NCI-H526 (cell line): ENCODE measurements around the gene HIVEP2.

Source experiments
- DNase-seq, 2 experiments: peaks; one replicate each; lab custom pipeline; 2025; lab: John Stamatoyannopoulos, UW

Gene HIVEP2

DNA sequence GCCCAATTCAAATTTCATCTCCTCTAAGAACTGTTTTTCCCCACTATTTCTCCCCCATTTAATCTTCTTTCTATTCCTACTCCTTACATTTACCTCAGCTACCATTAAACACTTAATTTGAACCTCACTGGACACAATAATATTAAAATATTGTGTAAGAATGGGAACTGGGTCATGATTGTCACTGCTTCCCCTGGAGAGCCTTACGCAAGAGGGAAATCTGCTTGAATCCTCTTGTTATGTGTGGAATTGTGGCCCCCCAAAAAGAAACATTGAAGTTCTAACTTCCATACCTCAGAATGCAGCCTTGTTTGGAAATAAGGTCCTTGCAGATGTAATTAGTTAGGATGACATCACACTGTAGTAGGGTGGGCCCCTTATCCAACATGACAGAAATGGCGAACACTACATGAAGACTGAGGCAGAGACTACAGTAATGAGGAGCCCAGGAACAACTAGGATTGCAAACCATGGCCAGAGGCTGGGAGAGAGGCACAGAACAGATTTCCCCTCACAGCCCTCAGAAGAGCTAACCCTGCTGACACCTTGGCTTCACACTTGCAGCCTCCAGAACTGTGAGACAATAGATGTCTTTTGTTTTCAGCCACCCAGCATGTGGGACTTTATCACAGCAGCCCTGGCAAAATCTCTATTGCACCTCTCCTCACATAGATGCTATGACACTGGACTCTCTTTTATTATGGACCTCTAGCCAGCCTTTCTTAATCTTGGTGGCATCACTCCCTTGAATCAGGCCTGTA, 29.9 kb downstream of the HIVEP2 start:
- no peak for DNase-seq

DNA sequence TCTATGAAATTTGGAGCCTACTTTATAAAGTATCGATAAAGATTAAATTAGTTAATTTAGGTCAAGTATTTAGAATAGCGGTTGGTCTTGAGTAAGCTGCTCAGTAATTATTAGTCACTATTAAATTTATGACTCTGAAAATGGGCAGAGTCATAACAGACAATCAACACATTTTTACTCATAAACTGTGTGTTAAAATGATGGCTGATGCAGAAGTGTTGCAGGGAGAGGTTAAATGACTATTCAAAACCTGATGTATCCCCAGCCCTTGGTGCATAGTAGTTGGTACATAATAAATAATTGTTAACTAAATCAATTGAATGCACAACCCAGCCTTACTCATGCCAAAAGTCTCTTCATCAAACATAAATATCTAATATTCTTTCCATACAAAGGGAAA, 30.6 kb downstream of the HIVEP2 start:
- no peak for DNase-seq

DNA sequence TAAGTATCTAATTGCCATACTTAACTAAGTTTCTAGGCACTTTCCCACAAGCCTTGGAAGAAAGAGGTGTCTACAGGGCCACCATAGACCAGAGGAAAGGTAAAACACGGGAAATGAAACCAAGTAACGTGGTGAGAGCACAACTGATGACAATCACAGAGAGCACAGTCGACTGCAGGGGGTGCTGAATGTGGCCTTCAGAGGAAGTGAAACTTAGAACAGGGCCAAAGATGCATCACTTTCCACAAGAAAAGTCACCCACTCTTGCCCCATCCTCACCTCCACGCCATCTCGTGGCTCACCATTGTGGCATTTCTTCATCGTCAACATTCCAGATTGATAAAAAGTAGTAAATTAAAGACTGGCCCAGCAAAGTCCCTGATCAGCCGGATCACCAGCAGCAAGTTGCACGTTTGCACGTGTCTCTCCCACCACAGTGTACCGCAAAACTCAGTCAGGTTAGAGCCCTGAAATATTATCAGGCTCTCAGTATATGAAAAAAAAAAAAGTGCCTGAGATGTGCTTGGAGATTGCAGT, 31.4 kb downstream of the HIVEP2 start:
- DNase-seq: no peak

DNA sequence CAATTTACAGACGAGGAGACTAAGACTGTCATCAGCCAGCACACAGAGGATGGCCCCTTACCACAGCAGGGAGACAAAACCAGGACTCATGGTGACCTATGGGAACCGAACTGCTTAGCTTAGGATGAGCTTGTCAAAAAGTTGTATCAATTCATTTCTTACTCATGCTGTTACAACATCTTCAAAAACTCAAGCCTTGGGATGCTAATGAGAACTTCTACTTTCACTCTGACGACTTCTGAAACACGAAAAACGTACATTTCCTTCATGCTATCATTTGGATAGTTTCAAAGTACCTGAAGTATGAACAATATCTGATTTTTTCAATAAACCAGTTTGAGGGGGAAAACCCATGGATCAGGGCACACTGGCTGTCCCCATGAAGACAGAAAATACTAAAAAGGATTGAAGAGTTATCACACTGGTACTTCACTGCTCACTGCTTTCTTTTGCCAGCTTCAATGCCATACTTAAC, 31.9 kb downstream of the HIVEP2 start:
- no peak for DNase-seq

DNA sequence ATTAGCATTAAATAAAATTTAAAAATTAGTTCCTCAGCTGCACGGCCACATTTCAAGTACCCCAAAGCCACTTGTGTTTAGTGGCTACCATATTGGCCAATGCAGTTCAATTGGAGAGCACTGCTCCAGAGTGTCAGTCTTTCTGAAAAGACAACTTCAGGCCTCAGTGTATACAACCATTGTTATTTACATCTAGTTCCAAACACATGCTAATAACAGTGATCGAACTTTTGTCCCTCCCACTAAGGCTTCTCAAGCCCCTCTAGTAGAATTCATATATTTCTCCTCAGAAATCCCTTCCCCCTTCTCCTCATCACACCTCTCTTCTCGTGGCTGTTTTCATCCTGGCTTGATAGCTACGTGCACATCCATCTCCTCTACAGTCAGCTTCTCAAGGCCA, 32.9 kb downstream of the HIVEP2 start:
- no peak for DNase-seq

DNA sequence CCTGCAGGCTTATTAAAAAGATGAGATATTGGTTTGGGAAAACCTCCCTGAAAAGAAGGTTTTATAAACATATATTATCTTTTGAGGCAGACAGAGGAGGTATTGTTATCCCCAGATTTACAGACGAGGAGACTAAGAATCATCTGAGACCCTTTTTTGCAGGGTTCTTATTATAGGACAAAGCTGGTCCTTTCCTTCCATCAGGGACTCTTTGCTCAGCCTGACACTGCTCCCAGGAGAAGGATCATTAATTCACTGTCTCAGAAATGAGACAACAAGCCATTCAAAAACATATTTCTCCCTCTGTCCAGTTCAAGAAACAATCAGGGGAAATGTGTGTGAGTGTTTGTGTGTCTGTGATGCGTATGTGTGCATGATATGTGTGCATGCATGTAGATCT, 33.5 kb downstream of the HIVEP2 start:
- DNase-seq: no peak

DNA sequence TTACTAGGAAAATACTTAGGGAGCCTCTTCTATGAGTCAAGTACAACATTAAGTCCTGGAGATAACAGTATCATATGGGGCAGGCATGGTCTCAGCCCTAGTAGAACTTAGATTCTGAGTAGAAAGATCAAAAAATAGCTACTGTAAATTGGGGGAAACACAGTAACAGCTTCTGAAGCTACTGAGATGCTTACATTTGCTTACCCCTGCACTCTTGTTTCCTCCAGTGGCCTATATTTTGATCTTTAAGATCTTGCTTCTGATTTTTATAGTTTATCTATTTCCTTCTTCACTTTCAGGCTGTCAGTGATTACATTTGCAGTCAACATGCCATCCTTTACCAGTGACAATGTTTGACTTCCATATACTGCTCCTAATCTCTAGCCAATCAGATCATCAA, 35.3 kb downstream of the HIVEP2 start:
- no peak for DNase-seq

DNA sequence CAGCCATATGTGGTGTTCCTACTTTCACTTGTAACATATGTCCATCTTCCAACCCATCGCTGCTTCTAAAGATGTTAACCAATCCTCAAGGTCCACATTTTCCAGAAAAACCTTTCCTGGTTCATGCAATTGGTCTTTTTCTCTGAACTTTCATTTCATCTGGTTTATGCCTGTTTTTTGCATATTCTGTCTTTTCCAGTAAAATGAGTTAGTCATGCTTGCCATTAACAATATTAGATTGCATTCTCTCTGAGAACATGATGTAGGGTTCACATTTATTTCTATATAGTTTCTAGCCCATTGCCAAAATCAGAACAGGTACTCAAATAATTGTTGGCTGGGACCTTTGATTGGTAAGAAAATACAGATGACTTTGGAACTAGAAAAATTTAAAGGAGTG, 36.7 kb downstream of the HIVEP2 start:
- no peak for DNase-seq

DNA sequence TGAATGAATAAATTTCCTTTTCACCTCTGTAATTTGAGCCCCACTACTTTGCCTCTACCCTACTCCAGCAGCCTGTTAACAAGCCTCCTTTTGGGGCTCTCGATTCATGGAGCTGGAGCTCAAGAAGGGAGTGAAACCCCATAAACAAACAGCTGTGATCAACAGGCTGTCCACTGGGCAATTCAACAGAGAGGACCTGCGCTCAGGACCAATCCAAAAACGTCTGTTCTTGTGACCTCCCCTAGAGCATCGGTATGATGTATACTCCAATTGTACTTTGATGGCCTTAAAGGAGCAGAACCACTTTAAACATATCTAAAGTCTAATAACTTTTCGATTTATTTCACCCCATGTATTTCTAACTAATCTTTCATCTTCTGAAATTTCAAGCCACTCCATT, 37.4 kb downstream of the HIVEP2 start:
- DNase-seq: no peak

DNA sequence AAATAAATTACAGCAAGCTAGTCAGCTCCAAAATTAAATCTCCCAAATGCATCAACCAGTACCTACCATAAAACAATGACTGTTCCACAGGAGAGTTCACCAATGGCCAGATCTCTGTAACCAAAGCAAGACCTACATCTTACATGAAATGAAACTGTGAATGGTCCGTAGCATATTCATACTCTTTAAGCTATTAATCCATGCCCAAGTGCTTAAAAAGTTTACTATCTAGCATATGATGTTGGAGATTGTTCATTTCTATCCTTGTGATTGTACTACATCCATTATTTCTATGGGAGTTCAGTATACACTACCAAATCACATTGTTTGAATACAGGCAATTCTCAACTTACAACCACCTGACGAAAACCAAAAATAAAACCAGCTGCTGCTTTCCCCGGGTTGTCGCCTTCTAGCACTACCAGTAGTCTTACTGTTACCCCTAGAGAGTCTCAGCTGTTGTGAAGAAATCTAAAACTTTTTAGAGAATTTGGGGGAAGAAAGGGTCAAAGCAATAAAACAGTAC, 38.0 kb downstream of the HIVEP2 start:
- no peak for DNase-seq

DNA sequence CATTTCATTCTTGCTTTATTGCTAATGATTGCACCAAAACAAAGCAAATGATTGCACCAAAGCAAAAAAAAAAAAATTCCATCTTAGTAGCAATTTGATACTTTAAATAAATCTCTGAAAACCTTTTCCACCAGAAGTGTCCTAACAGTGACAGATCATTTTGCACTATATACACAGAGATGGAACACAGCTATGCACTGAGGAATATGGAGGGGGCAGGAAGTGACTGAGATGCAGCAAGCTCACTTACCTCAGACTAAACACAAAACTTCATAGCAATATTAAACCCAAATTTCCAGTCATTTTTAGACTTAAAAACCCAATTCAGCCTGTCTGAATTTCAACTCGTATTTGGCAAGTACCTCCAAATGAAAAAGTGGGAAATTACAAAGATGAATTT, 41.2 kb downstream of the HIVEP2 start:
- no peak for DNase-seq

DNA sequence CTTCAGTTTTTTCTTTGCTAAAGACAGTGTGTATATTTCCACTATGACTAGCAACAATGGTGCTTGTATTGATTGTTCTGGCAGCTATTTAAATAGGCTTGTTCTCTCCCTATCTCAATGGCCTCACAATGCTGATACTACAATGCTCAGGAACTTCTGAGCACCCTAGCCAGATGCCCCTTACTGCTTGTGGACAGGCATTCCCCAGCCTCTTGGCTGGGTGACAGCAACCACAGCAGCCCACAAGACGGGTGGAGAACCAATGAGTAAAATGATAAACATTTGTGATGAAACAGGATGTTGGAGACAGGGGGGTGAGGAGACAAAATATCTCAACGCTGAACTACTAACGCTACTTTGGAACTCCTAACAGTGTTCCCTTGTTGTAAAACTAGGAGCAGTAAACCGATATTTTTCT, 42.3 kb downstream of the HIVEP2 start:
- DNase-seq: no peak

DNA sequence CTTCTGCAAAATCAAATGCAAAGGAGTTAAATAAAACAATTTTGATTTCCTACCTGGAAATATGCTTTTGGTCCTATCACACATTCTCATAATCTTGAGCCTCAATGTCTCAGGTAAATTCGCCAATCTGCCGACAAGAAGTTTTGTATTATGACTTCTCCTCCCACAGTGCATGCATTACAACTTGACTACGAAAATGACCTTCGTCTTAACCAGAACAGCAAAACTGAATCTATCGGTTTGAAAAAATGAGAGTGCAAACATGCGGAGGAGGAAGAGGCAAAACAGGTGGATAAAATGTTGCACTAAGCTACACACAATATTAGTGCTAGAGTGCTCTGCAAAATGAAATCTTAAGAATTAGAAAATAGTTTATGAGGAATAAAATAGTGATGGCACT, 43.4 kb downstream of the HIVEP2 start:
- no peak for DNase-seq

DNA sequence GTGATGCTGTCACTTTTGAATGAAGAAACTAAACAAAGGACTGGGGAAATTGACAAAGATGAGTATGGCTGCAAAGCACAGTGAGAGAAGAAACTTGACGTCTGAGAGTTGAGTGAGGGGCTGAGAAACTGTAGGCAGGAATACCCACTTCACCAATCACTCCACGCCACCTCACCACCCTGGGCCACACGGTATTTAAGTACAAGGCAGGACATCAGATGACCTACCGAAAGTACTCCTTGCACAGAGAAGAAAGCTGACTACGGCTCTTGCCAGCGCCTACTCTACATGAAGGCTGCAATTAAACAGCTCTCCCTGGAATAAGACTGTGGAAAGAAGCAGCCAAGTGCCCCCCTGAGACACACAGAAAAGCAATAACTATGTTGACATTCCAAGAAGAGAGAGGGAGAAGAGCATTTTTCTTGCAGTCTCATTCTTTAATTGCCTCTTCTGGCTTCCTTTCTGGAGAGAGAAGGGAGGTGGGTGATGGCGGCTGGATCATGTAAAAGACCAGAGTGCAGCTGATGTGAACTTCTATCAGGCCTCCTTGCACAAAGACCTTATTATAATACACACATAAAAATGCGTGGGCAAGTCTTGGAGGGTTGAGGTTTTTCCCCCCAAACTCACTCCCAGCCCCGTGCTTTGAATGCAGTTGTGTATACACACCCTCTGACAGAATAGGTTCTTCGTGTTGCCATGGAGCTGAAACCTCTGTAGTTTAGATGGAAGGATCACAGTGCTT, 44.6 kb downstream of the HIVEP2 start:
- DNase-seq: no peak

DNA sequence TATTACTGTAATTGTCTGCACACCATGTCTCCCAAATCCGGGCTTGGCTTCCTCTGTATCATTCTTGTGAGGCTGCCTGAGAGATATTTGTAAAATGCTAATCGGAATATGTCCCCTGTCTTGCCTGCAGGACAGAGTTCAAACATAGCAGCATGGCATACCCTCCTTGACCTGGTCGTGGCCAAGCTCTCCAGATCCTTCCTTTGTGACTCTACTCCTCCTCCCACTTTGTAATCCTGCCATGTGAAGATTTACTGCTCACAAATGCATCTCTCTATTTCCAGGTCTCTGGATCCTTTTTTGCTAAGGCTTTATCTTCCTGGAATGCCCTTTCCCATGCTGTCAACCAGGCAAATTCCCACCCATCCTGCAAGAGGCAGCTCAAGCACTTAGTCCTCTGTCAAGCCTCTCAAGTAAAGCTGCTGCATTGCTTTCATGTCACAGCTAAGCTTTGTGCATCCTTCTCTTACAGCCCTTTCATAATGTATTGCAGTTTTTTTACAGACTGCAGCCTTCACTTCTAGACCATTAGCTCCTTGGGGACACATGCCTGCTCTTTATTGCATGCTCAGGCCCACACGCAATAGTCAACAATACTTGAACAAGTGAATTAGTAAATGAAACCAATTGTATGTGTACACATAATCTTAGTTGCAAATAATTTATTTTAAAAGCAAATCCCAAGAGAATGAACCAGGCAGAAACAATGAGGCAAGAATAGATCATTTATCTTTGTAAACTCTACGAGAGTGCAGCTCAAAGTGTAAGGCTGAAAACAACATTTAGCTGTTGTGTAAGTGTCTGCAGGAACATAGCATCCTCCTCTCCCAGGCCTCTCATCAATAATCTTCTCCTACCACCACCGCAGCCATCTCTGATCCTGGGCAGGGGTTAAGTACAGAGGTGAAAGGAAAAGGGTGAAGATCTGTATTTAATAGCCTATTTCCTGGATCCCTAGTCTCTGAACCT, 45.8 kb downstream of the HIVEP2 start:
- peak in 1 of 2 experiments; percentile 9 for DNase-seq

DNA sequence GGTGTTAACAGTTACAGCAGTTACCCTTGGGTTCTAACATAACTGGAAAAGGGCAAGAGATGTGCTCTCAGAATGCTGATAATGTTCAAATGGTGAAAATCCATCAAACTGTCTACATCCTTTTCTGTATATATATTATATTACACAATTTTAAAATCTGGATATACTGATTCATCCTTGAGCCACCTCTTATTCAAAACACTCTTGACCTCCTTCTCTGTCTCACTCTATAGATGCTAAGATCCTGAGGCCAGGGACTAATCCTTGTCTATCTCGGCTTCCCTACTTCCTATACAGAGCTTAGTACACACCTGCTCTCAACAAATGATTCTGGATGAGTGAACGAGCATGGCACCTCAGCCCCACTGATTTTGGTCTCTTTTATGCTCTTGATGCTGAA, 47.3 kb downstream of the HIVEP2 start:
- DNase-seq: no peak

DNA sequence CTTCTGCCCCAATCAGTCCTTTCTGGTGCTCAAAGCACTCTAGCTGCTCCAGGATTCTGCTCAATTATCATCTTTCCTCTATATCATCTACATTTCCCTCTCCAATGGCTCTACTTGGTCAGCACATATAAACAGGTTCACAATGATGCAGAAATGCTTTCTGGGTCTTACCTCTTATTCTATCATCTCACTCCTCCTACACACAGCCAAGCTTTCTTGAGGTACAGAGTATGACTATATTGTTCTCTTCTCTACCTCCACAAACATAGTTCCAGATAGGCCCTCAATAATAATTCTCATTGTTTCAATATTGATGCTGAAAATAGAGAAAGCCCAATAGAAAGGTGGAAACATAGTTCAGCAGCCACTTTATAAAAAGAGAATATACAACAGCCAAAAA, 48.2 kb downstream of the HIVEP2 start:
- no peak for DNase-seq

DNA sequence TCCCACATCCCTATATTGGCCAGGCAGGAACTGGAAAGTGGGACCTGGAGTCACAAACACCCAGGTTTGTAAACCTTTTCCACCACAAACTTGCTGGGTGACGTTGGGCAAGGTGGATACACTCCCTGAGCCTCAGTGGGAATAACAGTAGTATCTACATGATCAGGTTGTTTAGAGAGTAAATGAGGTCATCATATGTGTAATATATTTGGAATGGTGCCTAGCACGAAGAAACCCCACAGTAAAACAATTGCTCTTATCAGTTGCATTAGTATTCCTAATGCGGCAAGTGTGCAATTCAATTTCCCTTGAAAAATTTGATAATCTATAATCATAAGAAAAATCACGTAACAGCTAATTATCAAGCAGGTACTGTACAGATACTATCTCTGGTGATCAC, 51.9 kb downstream of the HIVEP2 start:
- DNase-seq: no peak

DNA sequence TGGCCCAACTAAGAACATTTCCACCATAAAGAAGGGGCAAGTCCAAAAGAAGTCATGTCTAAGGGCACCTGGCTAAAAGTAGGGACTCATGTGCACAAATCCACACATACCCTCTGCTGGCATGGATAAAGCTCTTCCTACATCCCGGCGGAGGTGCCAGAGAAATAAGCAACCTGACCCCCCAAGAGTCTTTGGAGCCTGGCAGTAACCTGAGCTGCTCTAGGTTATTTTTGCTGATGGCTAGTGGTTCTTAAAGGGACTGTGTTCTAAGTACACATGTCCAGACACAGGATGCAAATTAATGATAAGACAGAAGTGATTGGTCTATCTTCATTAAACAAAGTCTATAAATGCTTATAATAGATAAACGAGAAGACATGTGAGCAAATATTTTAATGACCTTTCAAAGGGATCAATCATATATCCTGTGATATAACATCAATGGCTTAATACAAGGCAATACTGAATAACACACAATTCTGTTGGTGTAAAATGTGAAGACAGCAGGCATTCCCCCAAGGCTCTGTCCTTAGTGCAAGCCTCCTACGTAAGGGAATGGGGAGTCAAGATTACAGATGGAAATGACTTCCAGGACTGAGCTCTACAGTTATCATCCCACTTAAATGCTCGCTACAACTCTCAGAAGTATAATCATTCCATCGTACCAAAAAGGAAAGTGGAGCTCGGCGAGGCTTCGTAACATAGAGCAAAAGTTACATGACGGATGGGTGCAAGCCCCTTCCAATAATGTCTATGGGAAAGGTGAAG, 52.5 kb downstream of the HIVEP2 start:
- no peak for DNase-seq

DNA sequence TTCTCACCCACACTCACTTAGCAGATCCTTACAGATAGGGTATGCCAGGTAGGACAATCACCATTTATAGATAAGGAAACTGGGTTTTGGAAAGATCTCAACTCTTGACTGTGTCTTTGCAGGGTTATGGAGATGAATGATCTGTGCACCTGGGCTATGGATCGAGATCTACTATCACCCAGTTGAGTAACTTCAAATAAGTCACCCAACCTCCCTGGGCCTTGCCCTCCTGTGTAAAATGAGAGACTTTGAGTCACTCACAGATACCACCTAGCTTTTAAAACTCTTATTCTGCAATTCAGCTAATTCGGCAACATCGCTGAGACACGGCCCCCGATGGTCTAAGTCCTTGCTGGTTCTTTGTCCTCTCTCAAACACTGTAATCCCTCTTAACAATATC, 53.5 kb downstream of the HIVEP2 start:
- DNase-seq: no peak

DNA sequence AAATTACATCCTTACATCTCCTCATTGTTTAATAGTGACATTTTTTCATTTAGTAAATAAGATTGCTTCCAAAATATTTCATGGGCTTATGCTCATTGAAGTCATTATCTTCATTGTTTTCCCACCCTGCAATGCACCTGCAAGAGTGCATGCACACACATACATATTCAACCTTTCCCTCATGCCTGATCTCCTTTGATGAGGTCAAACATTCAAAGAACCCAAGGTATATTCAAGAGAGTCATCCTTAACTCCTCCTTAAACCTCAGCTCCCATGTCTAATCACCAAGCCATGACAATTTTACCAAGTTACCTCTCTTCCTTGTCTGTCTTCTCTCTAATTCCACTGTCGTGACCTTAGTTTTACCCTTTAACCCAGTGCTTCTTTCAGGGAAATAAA, 56.5 kb downstream of the HIVEP2 start:
- DNase-seq: no peak
